Omental fat pad (tissue), 4 donors: ENCODE data around the gene HOXB2. TPM values are rescaled to one million over a fixed set of nuclear protein-coding genes. Genes with fewer than 3 reads are reported as not detected.

Experiments
- ATAC-seq: fragments of 150-250 bp; one replicate; pipeline ENCODE4 v1.9.1; 2016; ENCODE audit warnings: mild to moderate bottlenecking, moderate library complexity; ENCODE audit not compliant: low FRiP score
- DNase-seq: peaks from one replicate; pipeline ENCODE4 v3.0.0-alpha.2; 2019; ENCODE audit warnings: low spot score
- CTCF ChIP-seq, 3 donors: fragments of 450-650 bp; IDR thresholded peaks; one replicate each; pipeline ENCODE4 v1.5.1; 2016 to 2017; ENCODE audit warnings: antibody characterized with exemption in 3 of 3, mild to moderate bottlenecking in 3 of 3, moderate library complexity in 2 of 3
- total RNA-seq, 4 donors: library from RNA; depleted of rRNA; stranded (reverse); fragments of >200 nt; gene quantifications; one replicate each; pipeline ENCODE4 v1.1.0, GENCODE V29; 2016

HOXB2 gene
- total RNA-seq, 4 donors from 2014 or later: 9.7 to 35.2 (median 16.3) TPM

- TF ChIP-seq CTCF (IDR thresholded peaks at IDR 0.05): no peak
- no peak for ATAC-seq
- no peak for DNase-seq
These were observed 10.6 kb upstream of the HOXB2 start for GRCh38 chr17:48555258-48556228.

GRCh38 chr17:48554412-48555257, 9.7 kb upstream of the HOXB2 start:
- no peak for ATAC-seq
- no peak for TF ChIP-seq CTCF (IDR thresholded peaks at IDR 0.05)

GRCh38 chr17:48553826-48554225, 8.9 kb upstream of the HOXB2 start:
- ATAC-seq: no peak
- DNase-seq: no peak
- TF ChIP-seq CTCF (IDR thresholded peaks at IDR 0.05): no peak

More at GRCh38 chr17:48554412-48555257, 9.7 kb upstream of the HOXB2 start:
- DNase-seq: no peak

- no peak for TF ChIP-seq CTCF (IDR thresholded peaks at IDR 0.05)
- DNase-seq (no peak), ATAC-seq (no peak)
These were observed 8.3 kb upstream of the HOXB2 start for GRCh38 chr17:48553190-48553547.

- no peak for TF ChIP-seq CTCF (IDR thresholded peaks at IDR 0.05)
- DNase-seq: no peak
- no peak for ATAC-seq
These were observed 7.7 kb upstream of the HOXB2 start for GRCh38 chr17:48552466-48553189.

GRCh38 chr17:48551596-48552465, 6.9 kb upstream of the HOXB2 start:
- DNase-seq (no peak), ATAC-seq (no peak)
- no peak for TF ChIP-seq CTCF (IDR thresholded peaks at IDR 0.05)
